Stimulated activated CD4-positive, alpha-beta T cell treated with anti-CD3 and anti-CD28 coated beads, Interleukin-12 subunit alpha, Interleukin-12 subunit beta, amount 100 ng/mL, for 48 hours (primary cell): ENCODE results near the gene RHBDD1.

ENCODE experiments used
- DNase-seq, 3 donors: peaks; one replicate each; pipeline ENCODE4 v3.0.0-alpha.2; 2020; ENCODE audit warnings: low read depth in 2 of 3, low spot score in 1 of 3

The RHBDD1 gene

DNA sequence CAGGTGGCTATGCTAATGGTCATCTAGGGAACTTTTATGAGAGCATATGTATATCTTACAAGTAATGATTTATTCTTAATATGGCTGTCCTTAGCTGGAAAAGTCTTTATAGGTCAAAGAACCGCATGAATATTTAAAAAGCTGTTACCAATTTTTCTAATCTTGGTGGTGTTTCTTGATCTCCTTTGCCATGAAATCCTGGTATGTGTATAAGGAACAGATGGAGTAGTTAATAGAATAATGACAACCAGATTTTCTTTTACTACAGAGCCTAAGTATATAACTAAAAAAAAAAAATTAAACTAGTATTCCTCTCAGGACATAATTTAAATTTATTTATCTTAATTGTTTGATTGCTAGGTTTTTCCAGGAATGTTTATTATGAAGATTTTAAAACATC lies 74.5 kb downstream of the RHBDD1 start:
- DNase-seq = no peak

DNA sequence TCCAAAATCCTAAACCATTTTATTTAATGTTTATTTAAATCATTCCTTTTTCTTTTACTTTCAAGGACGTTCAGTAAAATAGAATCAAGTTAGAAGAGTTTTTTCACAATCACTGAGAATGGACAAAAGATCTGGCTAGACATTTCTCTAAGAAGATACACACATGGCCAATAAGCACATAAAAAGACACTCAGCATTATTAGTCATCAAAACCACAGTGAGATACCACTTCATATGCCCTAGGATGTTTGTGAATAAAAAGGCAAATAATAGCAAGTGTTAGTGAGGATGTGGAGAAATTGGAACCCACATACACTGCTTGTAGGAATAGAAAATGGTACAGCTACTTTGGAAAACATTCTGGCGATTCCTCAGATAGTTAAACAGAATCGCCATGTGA lies 76.1 kb downstream of the RHBDD1 start:
- DNase-seq = no peak

DNA sequence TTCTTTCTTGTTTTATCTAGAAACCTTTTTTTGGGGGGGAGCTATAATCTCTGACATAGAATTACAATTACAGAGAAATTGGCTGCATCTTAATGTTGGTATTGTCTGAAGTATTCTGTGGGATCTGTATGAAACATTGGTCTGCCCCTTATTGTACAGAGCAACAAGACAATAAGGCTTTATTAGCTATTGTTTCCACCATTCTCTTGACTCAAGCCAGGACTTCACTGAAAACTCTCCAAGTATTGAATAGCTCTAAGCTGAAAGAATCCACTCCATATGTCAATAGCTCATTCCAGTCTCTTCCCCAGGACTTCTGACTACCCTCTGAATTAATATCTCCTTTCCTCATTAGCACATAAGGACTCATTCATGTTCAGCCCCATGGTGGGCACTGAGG lies 77.8 kb downstream of the RHBDD1 start:
- no peak for DNase-seq

DNA sequence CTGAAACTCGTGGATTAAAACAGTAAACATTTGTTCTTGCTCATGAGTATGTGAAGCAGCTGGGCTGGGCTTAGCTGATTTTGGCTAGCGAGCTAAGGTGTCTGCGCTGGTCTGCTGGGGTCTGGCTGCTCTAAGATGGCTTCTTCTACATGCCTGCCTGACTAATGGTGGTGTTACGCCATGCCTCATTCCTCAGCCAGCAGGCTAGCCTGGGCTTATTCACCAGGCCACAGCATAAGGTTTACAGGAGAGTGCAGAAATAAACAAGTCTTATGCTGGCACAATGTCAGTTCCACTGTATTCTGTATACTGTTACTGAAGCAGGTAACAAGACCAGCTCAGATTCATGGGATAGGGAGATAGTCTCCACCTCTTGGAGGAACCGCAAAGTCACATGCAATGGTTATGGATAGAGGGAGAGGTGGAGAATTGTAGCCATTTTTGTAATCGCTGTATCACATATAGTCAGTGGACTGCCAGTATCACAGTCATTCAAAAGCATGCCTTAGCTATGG lies 80.0 kb downstream of the RHBDD1 start:
- no peak for DNase-seq

DNA sequence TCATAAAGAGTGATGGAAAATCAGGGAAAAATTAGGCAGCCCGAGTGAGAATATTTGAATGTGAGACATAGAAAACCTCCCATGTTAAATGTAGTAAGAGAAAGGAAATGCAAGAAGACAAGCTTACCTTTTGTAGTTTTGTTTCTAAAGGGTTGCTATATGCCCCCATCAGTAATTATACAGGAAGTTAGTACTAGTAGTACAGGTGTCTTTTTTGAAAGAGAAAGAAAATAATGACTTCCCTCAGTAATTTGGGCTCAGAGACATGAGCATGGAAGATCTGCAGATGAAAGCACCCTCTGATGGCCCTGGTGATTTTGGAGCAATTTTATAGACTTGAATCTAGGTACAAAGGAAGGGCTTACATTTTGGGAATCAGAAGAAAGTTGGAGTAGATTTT lies 80.8 kb downstream of the RHBDD1 start:
- no peak for DNase-seq

DNA sequence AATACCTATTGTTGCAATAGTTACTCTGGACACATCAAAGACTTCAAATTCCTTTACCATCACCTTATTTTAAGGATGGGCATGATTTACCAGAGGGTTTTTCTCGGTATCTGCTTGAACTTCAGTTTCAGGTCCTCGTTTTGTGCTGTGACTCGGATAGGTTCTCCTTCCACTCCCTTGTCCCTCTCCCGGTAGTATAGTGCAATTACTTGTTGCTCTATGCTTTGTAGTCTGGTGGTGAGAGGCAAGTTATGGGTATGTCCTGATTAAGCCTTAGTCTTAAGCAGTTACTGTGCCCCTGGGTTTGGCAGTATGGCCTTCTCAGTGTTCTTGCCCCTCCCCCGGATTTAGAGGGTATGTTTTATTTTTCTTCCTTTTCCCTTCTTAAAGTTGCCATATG lies 96.6 kb downstream of the RHBDD1 start:
- no peak for DNase-seq

DNA sequence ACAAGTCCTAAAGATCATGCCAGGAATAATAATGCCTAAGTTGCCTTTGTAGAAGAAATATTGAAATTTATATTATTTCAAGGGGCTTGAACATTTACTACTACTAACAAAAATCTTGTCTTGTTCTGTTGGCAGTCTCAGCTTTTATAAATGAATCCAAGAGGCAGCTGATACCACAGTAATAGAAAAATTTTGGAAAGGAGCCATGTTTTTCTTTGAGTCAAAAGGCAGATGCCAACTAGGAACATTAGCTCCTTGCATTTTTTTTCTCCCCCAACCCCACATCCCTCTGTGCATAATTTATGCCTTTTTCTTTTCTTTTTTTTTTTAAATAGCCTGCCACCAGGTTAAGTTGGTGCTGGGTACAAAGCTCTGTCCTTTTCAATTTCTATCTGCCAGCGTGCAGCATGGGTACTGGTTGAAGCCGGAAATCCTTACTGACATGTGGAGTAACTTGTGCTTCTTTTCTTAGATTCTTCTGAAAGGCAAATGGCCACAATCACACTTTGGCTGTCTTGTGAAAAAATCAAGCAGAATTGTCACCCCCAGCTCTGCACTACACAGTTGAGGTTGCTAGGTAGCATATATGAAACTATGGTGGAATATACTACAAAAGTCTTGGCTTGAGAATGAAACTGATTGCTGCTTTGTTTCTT lies 98.8 kb downstream of the RHBDD1 start:
- DNase-seq = no peak

DNA sequence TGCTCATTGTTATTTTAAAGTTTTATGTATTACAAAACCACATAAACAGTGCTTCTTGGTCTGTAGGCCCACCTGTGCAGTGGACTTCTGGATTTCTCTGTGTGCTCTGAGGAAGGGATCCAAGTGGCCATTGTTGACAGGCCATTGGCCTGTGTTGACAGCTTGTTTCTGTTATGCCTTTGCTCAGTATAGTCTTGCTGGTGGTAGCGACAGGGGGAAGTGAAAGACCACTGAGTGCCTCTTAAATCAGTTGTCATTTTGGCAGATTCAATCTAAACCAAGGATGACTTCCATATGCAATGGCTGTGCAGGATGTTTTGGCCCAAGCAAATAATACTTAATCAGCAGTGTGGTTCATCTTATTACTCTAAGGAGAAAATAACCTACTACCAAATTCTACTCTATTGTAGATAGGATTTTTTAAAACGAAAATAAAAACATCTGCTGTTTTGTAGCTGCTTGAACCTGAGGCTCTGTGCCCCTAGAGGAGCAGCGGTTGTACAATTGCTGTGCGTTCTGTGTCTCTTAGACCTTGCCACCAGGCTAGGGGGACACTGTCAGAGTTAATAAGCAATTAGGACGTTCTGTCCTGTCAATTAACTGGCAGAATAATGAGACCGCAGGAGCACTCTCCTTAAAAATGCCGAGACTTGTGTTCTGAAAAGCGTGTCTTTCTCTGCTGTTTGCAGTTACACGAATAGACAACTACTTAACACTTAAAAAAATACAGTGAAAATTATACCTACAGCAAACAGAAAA lies 108.2 kb downstream of the RHBDD1 start:
- no peak for DNase-seq

DNA sequence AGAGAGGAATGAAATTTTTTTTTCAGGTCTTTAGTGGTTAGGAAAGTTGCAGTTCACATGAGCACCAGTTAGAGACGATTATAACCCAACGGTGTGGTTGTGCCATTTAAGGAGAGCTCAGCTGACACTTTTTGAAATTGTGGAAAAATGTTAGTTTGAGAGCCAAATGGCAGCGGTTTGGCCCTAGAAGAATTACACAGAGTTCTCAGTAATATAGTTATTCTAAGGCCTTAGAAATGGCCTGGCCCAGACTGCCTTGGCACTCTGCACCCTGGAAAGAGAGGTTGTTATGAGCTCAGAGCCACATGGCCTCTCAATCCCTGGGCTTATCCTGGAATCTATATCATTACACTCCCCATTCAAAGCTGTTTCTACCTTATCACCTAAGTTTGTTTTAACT lies 117.4 kb downstream of the RHBDD1 start:
- no peak for DNase-seq

DNA sequence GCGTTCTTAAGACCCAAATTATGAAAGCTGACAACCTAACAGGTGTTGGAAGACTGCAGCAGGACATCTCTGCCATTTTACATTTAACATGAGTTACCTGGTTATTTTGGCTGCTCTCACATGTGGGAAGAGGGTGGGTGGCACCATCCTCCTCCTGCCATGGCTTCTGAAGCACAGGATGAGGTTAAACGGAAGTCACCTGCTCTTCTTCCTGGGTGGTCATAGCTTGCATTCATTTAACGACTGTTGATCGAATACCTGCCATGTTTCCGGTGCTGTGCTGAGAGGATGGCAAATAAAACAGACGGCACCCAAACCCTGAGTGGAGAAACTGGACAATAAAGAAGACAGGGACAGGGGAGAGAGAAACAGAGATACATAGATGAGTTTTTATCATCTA lies 118.0 kb downstream of the RHBDD1 start:
- DNase-seq = no peak

DNA sequence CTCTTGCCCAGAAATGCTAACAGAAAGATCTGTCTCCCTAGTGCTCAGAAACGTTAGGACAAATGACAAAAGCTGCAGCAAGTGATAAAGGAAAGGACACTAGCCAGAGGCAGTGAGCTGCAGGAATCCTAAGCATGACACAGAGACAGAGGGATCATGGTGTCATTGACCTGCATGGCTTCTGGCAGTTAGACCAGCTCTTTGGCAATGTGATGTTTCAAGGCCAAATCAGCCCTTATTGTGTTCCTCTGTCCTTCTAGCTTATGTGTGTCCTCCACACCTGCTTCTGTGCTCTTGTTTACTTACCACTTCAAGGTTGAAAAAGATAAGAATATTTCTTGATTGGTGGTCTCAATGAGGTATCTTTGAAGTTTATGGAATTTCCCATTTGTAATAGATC lies 120.8 kb downstream of the RHBDD1 start:
- no peak for DNase-seq

DNA sequence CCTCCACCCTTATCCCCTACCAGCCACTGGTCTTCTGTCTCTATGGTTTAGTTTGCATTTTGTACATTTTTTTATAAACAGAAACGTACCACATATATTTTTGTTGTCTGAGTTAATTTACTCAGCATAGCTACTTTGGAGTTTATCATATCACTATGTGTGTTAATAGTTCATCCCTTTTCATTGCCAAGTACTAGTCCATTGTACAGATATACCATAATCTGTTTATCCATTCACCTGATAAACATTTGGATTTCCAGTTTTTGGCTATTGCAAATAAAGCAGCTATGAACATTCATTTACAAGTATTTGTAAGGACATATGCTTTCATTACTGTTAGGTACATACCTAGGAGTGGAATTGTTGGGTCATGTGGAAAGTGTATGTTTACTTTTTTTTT lies 123.6 kb downstream of the RHBDD1 start:
- no peak for DNase-seq

DNA sequence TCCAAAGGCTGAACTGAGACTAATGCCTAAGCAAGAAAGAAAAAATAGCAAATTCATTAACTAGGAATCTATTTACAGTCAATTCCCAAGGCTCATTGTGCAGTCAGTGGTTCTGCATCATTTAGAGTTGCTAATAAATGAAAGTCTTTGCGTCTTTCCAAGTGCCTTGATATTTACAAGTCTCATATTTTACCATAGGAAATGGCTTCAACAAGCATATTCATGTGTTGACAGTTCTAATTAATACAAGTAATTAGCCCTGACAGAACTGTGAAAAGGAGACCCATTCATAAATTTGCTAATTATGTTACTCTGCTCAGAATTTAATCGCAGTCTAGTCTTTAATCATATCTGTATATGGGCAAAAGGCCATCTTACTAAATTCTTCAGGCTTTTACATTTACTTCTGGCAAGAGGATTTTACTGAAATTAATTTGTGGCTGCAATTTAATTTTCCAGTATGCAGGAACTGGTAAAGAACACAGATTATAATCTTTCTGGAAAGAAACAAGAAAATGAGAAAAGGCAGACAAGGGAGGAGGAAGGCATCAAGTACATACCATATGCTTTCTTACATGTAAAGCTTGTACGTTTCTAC lies 126.4 kb downstream of the RHBDD1 start:
- no peak for DNase-seq

DNA sequence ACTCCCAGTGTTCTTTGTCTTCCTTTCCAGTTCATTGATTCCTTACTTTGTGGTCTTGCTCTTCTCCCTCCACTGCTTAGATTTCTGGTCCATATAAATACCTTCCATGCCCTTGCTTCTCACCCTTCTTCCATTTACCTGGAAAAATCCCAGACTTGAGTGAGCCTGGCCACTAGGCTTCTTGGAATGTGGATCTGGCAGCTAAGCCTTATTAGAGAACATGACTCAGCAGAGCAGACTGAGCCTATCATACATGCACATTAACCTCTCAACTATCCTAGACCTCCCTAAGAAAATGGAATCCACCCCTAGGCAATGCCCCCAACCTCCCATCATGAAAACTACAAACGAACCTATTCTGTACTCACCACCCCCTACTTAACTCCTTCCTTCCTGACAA lies 127.7 kb downstream of the RHBDD1 start:
- no peak for DNase-seq

DNA sequence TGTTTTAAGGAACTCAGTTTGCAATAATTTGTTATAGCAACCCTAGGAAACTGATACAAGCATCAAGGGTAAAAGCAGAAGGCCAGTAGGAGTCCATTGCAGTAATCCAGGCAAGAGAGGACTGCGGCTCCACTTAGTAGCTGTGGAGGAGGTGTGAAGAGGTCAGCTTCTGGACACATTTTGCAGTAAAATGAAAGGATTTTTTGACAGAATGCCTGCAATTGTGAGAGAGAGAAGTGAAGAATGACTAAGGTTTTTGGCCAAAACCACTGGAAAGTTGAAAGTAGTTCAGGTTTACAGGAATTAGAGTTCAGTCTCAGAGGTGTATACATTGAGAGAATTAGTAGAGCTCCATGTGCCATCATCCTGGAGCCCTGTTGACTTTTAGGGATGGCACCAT lies 129.5 kb downstream of the RHBDD1 start:
- DNase-seq = no peak

DNA sequence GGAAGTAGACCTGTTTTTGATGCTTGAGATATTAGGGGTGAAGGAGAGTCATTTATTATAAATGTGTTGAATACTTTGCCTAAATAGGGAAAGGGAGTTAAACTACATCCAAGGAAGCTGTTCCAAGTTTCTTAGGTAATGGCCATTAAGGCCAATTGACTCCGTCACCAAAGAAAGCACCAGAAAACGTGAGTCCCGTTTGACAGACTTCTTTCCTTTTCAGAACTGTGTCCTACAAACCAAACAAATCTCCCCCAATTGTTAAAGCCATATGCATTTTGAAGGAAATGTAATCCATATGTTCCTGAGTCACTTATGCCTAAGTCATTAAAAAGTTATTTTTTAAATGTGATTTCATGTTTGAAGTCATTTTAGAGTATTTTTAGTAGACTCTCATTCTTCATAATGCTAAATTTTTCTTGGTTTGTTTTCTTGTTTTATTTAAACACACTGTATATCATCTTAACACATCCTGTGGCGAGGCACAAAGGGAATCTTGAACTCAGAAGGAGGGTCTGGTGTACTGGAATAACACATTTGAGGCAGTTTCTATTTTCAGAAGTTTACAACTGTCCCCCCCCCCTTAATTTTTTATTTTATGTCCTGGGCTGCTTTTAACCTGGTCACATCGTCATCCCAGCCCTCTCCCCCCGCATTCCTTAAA lies 133.7 kb downstream of the RHBDD1 start:
- no peak for DNase-seq

DNA sequence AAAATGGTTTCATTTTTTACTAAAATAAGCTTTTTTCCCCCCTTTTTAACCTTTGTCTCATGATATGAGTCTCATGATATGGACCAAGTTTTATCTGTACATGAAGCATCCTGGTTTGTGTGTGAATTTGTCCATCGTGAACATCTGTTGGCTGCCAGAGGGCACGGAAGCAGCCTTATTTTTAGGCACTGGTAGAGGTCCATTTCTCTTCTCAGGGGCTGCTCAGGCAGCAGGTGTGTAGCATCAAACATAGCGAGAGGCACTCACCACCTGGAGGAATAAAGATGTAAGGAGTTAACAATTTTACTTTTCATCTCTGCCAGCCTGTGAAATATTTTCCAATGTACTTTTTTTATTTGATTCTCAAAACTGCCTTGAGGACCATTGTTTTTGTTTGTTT lies 134.5 kb downstream of the RHBDD1 start:
- DNase-seq = no peak

DNA sequence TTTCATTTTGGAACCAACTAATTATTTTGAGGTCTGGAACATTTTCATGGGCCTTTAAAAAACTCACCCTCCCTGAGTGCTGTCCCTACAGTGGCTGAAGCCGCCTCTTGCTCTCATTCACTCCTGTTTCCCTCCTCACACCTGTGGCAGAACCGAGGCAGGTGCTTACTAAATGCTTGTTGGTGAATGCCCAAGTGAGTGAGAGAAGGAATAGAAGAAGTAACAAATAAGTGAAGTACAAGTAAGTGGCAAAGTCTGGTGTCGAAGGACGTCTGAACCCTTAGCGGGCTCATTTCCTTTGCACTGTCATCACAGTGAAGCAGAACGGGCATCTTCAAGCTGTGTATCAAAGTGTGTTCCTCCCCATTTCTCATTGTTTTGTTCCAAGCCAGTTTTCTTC lies 135.2 kb downstream of the RHBDD1 start:
- DNase-seq = no peak

DNA sequence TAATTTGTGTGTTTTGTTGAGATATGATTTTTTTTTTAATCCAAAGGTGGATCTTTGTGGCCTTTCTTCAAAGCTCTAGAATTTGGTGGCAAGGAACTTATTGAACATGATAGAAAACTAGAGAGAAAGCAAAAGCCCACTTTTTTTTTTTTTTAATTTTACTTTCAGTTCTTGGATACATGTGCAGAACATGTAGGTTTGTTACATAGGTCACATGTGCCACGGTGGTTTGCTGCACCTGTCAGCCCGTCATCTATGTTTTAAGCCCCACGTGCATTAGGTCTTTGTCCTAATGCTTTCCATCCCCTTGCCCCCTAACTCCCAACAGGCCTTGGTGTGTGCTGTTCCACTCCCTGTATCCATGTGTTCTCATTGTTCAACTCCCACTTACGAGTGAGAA lies 135.9 kb downstream of the RHBDD1 start:
- no peak for DNase-seq

DNA sequence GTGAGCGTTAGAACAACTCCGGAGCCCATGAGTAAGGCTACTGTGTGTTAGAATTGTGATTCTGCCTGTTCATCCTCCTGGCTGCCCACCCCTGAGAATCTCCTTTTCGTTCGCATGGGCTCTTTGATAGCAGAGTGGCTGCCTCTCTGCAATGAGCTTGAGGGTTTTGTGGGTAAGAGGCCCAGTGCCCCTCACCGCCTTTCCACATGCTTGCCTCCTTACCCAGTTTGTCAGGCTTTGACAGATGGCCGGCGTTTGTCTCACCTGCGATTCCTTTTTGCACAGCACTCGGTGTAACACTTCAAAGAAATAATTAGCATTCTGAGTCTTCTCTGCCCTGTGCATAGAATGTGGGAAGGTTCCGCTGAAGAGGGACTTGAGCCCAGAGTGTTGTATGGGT lies 138.0 kb downstream of the RHBDD1 start:
- DNase-seq = no peak

DNA sequence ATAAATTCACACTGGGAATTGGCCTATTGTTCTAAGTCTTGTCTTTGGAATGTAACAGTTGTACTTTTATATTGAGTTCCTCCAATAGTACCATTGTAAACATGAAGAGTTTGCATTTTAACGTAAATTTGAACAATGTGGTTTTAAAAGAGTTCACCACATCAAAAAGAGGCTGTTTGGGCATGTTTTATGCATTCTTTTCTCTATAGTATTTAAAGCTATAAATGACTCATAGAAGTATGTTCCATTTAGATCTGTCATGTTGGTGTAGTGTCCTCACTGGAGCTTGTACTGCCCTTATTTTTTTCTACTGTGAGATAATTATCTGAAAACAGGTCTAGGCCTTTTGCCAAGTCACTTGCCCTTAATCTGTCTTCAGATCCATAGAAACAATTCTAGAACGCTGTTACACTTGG lies 141.9 kb downstream of the RHBDD1 start:
- no peak for DNase-seq

DNA sequence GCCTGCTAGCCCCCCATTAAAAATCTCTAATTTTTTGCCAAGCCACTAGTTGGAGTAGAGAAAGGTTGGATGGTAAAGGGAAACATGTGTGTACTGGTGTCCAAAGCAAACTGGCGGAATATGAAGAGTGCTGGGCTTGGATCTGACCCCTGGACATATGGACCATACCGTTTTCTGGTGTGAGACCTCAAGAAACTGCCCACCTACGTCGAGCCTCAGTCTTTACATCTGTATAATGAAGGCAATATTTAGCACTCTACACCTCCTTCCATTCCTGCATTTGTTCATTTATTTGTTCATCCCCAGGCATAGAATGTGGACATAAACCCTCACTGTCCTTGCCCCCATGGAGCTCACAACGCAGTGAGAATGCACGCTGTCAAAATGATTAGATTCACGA lies 142.4 kb downstream of the RHBDD1 start:
- DNase-seq = no peak
